K562 (cell line): ENCODE measurements around the gene ESCO1. TPM values are rescaled to one million over a fixed set of nuclear protein-coding genes. Genes with fewer than 3 reads are reported as not detected.

Source experiments
- ETV6 ChIP-seq, 3 experiments: fragments of 150-350 bp in 1 of 3; sonication (generic) in 1 of 3; formaldehyde crosslinking in 1 of 3; IDR thresholded peaks; 2 replicates each; pipeline versions ENCODE4 v1.6.1 to v1.8.0; 2014 to 2022; ENCODE audit warnings: borderline replicate concordance in 2 of 3, low read depth in 2 of 3, antibody characterized with exemption in 1 of 3, low read length in 1 of 3, mild to moderate bottlenecking in 1 of 3, missing genetic modification reagents in 1 of 3
- FOXK2 ChIP-seq, 2 experiments: fragments of 450-650 bp; IDR thresholded peaks in 1 of 2; conservative IDR thresholded peaks in 1 of 2; 2 replicates each; pipeline ENCODE4 v1.6.1; 2016; ENCODE audit warnings: low read depth in 2 of 2, mild to moderate bottlenecking in 1 of 2
- PHB2 ChIP-seq: fragments of 450-650 bp; IDR thresholded peaks from 2 replicates; pipeline ENCODE4 v1.6.1; 2017; ENCODE audit warnings: low read depth
- PML ChIP-seq: IDR thresholded peaks from 2 replicates; pipeline ENCODE4 v1.6.1; 2012; ENCODE audit warnings: low read length, inconsistent platforms
- SMC3 ChIP-seq: conservative IDR thresholded peaks from 2 replicates; pipeline ENCODE4 v1.6.1; 2011; ENCODE audit warnings: low read depth, low read length, improper control_type of control experiment; ENCODE audit not compliant: insufficient read depth
- TAF15 ChIP-seq: fragments of 200-400 bp; formaldehyde crosslinking; IDR thresholded peaks from 2 replicates; pipeline ENCODE4 v1.6.1; 2017; ENCODE audit warnings: mild to moderate bottlenecking, low read depth, low read length, moderate library complexity
- TSC22D4 ChIP-seq: fragments of 450-650 bp; IDR thresholded peaks from 2 replicates; pipeline ENCODE4 v1.6.1; 2016; ENCODE audit warnings: missing genetic modification characterization, missing biosample characterization, control low read depth
- polyA plus RNA-seq, 8 experiments: library from polyadenylated mRNA; depleted of rRNA in 4 of 8; stranded (reverse) in 5 of 8; unstranded in 3 of 8; fragments of >200 nt; fragmentation: Nextera tagmentation in 2 of 8; fragmentation: Illumina TruSeq in 1 of 8; extraction: Ambion mirVana in 2 of 8; extraction: Trizol in 1 of 8; gene quantifications; 2 replicates each; pipeline versions ENCODE4 v1.2.1 to v1.2.3, GENCODE V29; 2011 to 2014; ENCODE audit warnings: inconsistent platforms in 1 of 8, missing spikeins in 1 of 8
- total RNA-seq, 7 experiments: library from RNA; depleted of rRNA in 6 of 7; stranded (reverse); fragments of >200 nt in 6 of 7; fragmentation: Illumina TruSeq in 2 of 7; extraction: Trizol in 2 of 7; gene quantifications; 2 replicates each; pipeline versions ENCODE4 v1.2.1 to v1.2.3, GENCODE V29; 2011 to 2021; ENCODE audit warnings: low replicate concordance in 1 of 7
- TF ChIP-seq, protein P1 (sequence below): fragments of 250-450 bp; sonication (Bioruptor Pico); IDR thresholded peaks from 2 replicates; pipeline ENCODE4 v1.8.0; 2022; ENCODE audit warnings: moderate library complexity, mild to moderate bottlenecking, inconsistent platforms
- TF ChIP-seq, protein P2 (sequence below): sonication (generic); formaldehyde crosslinking; IDR thresholded peaks from 2 replicates; pipeline ENCODE4 v1.9.0; 2022; ENCODE audit warnings: mild to moderate bottlenecking, missing genetic modification reagents
- TF ChIP-seq, protein P3 (sequence below): fragments of 250-450 bp; sonication (Bioruptor Pico); IDR thresholded peaks from 2 replicates; pipeline ENCODE4 v1.4.0; 2020; ENCODE audit warnings: mild to moderate bottlenecking, moderate library complexity
- TF ChIP-seq, protein P4 (sequence below): fragments of 450-650 bp; formaldehyde crosslinking; IDR thresholded peaks from 2 replicates; pipeline ENCODE4 v1.4.0; 2020; ENCODE audit warnings: mild to moderate bottlenecking, moderate library complexity

ESCO1 gene
- total and polyA plus RNA-seq, 9 of the 15 experiments (the other 6 are each of a cell fraction or from before 2014, with no cell fraction given): 15.0 to 31.3 (median 19.6) TPM

DNA sequence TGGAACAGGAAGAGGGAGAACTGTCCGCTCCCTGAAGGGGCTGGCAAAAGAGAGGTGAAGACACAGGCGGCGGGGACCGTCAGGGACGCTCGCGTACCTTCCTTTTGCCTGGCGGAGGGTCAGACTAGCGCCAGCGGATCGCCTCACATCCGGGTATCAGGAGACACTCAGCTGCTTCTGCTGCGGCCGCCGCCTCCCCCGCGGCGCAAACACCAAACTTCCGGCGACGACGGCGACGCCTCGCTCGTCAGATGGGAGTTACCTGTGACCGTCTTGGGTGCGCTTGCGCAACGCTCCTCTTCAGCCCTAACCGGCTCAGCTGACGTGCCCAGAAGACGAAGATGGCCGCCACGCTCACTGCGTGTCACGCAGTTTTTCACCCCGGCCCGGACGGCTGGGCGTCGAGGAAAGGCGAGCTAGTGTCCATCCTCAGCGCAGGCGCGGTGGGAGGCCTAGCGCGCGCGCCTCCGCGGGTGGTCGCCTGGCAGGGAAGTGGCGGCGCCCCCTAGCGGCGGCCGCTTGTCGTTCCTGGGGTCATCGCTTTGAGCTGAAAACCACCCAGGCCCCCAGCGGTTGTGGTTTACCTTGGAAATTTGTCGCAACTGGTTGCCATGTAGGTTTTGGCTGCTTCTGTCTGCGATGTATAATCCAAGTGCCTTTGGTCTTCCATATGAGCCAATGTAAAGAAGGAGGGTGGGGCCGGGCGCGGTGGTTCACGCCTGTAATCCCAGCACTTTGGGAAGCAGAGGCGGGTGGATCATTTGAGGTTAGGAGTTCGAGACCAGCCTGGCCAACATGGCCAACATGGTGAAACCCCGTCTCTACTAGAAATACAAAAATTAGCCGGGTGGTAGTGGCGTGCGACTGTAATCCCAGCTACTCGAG is at the start of gene ESCO1 (continued):
- peak; percentile 59 for TF ChIP-seq PML
- TF ChIP-seq TAF15: no peak
- TF ChIP-seq ETV6 (IDR thresholded peaks at IDR 0.05; ENCODE audit: borderline replicate concordance in 1 of 2, low read depth in 2 of 2, low read length in 1 of 2): no peak; a peak in 1 of 4 replicates
- TF ChIP-seq ETV6 (CRISPR knock-in tag; IDR thresholded peaks at IDR 0.05; ENCODE audit: borderline replicate concordance): no peak
- TF ChIP-seq, protein P1, sequence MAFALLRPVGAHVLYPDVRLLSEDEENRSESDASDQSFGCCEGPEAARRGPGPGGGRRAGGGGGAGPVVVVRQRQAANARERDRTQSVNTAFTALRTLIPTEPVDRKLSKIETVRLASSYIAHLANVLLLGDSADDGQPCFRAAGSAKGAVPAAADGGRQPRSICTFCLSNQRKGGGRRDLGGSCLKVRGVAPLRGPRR: no peak
- TF ChIP-seq, protein P2, sequence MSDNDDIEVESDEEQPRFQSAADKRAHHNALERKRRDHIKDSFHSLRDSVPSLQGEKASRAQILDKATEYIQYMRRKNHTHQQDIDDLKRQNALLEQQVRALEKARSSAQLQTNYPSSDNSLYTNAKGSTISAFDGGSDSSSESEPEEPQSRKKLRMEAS: peak; percentile 83
- TF ChIP-seq, protein P3, sequence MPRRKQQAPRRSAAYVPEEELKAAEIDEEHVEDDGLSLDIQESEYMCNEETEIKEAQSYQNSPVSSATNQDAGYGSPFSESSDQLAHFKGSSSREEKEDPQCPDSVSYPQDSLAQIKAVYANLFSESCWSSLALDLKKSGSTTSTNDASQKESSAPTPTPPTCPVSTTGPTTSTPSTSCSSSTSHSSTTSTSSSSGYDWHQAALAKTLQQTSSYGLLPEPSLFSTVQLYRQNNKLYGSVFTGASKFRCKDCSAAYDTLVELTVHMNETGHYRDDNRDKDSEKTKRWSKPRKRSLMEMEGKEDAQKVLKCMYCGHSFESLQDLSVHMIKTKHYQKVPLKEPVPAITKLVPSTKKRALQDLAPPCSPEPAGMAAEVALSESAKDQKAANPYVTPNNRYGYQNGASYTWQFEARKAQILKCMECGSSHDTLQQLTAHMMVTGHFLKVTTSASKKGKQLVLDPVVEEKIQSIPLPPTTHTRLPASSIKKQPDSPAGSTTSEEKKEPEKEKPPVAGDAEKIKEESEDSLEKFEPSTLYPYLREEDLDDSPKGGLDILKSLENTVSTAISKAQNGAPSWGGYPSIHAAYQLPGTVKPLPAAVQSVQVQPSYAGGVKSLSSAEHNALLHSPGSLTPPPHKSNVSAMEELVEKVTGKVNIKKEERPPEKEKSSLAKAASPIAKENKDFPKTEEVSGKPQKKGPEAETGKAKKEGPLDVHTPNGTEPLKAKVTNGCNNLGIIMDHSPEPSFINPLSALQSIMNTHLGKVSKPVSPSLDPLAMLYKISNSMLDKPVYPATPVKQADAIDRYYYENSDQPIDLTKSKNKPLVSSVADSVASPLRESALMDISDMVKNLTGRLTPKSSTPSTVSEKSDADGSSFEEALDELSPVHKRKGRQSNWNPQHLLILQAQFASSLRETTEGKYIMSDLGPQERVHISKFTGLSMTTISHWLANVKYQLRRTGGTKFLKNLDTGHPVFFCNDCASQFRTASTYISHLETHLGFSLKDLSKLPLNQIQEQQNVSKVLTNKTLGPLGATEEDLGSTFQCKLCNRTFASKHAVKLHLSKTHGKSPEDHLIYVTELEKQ (CRISPR knock-in tag): no peak
- no peak for TF ChIP-seq TSC22D4 (tag)
- no peak for TF ChIP-seq PHB2
- peak; percentile 31; the same call in 1 of the 2 replicates for TF ChIP-seq SMC3
- TF ChIP-seq FOXK2 (conservative IDR thresholded peaks at IDR 0.05 in 1 of 2, IDR thresholded peaks at IDR 0.05 in 1 of 2; ENCODE audit: low read depth in 2 of 2): peak; percentile 76 to 78; a peak in 3 of 4 replicates
- TF ChIP-seq, protein P4, sequence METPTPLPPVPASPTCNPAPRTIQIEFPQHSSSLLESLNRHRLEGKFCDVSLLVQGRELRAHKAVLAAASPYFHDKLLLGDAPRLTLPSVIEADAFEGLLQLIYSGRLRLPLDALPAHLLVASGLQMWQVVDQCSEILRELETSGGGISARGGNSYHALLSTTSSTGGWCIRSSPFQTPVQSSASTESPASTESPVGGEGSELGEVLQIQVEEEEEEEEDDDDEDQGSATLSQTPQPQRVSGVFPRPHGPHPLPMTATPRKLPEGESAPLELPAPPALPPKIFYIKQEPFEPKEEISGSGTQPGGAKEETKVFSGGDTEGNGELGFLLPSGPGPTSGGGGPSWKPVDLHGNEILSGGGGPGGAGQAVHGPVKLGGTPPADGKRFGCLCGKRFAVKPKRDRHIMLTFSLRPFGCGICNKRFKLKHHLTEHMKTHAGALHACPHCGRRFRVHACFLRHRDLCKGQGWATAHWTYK (CRISPR knock-in tag): peak; percentile 19; the same call in 1 of the 2 replicates
